Neuronal stem cell (in vitro differentiated cells): ENCODE measurements around the gene PTGES3.

Experiments
- DNase-seq: peaks from one replicate; pipeline ENCODE4 v3.0.0-alpha.2; 2013; ENCODE audit warnings: low spot score
- H2AFZ ChIP-seq: one replicate; pipeline ENCODE4 v1.6.1; 2013; ENCODE audit warnings: mild to moderate bottlenecking, low read length, inconsistent platforms
- H2AK5ac ChIP-seq: 2 replicates; pipeline ENCODE4 v1.6.1; 2013; ENCODE audit warnings: low read depth, mild to moderate bottlenecking, inconsistent platforms, low read length, moderate library complexity, mixed read lengths
- H2BK120ac ChIP-seq: 2 replicates; pipeline ENCODE4 v1.6.1; 2013; ENCODE audit warnings: low read depth, mild to moderate bottlenecking, inconsistent platforms, low read length, moderate library complexity, mixed read lengths
- H2BK12ac ChIP-seq: one replicate; pipeline ENCODE4 v1.6.1; 2013; ENCODE audit warnings: low read length, inconsistent platforms
- H2BK15ac ChIP-seq: 2 replicates; pipeline ENCODE4 v1.6.1; 2013; ENCODE audit warnings: mild to moderate bottlenecking, low read length, inconsistent platforms, mixed read lengths
- H2BK5ac ChIP-seq: one replicate; pipeline ENCODE4 v1.6.1; 2013; ENCODE audit warnings: inconsistent platforms, mild to moderate bottlenecking, low read length, moderate library complexity
- H3K14ac ChIP-seq: one replicate; pipeline ENCODE4 v1.6.1; 2013; ENCODE audit warnings: low read length, inconsistent platforms
- H3K18ac ChIP-seq: 2 replicates; pipeline ENCODE4 v1.6.1; 2013; ENCODE audit warnings: low read length, inconsistent platforms
- H3K23ac ChIP-seq: 2 replicates; pipeline ENCODE4 v1.6.1; 2013; ENCODE audit warnings: low read depth, mild to moderate bottlenecking, mixed read lengths, low read length, inconsistent platforms; ENCODE audit not compliant: poor library complexity
- H3K27ac ChIP-seq: replicated peaks from 3 replicates; pipeline ENCODE4 v1.5.1; 2013; ENCODE audit warnings: low read length, inconsistent platforms
- H3K27me3 ChIP-seq, 3 experiments: 2 replicates each; pipeline ENCODE4 v1.6.1; 2013; ENCODE audit warnings: low read length in 3 of 3, mild to moderate bottlenecking in 2 of 3, inconsistent platforms in 1 of 3, low read depth in 1 of 3, mixed read lengths in 1 of 3, moderate library complexity in 1 of 3; ENCODE audit not compliant: control insufficient read depth in 3 of 3, insufficient read depth in 3 of 3
- H3K36me3 ChIP-seq, 2 donors: replicated peaks in 1 of 2; 2 replicates each; pipeline ENCODE4 v1.6.1; 2013; ENCODE audit warnings: low read length in 2 of 2; ENCODE audit not compliant: control insufficient read depth in 2 of 2, insufficient read depth in 2 of 2
- H3K4ac ChIP-seq: 2 replicates; pipeline ENCODE4 v1.6.1; 2013; ENCODE audit warnings: inconsistent platforms, mild to moderate bottlenecking, low read length, moderate library complexity
- H3K4me1 ChIP-seq, 2 donors: 1 replicate in 1 of 2; 2 replicates in 1 of 2; pipeline ENCODE4 v1.6.1; 2013; ENCODE audit warnings: low read length in 2 of 2, low read depth in 1 of 2; ENCODE audit not compliant: control insufficient read depth in 2 of 2, insufficient read depth in 1 of 2
- H3K4me2 ChIP-seq: one replicate; pipeline ENCODE4 v1.6.1; 2013; ENCODE audit warnings: mild to moderate bottlenecking, low read length, inconsistent platforms; ENCODE audit not compliant: insufficient read depth, poor library complexity, severe bottlenecking
- H3K4me3 ChIP-seq, 2 donors: 2 replicates each; pipeline ENCODE4 v1.5.1; 2013; ENCODE audit warnings: low read length in 2 of 2, mild to moderate bottlenecking in 2 of 2, inconsistent platforms in 1 of 2, moderate library complexity in 1 of 2
- H3K79me1 ChIP-seq: one replicate; pipeline ENCODE4 v1.6.1; 2013; ENCODE audit warnings: low read depth, mild to moderate bottlenecking, inconsistent platforms, low read length, moderate library complexity
- H3K9ac ChIP-seq: one replicate; pipeline ENCODE4 v1.6.1; 2013; ENCODE audit warnings: mild to moderate bottlenecking, low read depth, low read length, inconsistent platforms; ENCODE audit not compliant: poor library complexity
- H3K9me3 ChIP-seq, 2 donors: replicated peaks in 1 of 2; 2 replicates each; pipeline versions ENCODE3 to v1.6.1; 2013; ENCODE audit warnings: low read length in 2 of 2, mild to moderate bottlenecking in 2 of 2, inconsistent platforms in 1 of 2, low read depth in 1 of 2, mixed read lengths in 1 of 2, moderate library complexity in 1 of 2; ENCODE audit not compliant: control insufficient read depth in 2 of 2, insufficient read depth in 1 of 2
- H4K8ac ChIP-seq: one replicate; pipeline ENCODE4 v1.6.1; 2013; ENCODE audit warnings: low read depth, mild to moderate bottlenecking, inconsistent platforms, low read length, moderate library complexity
- H4K91ac ChIP-seq: one replicate; pipeline ENCODE4 v1.6.1; 2013; ENCODE audit warnings: low read length, low read depth, mild to moderate bottlenecking, inconsistent platforms; ENCODE audit not compliant: poor library complexity
- WGBS, 2 donors: extraction: QIAGEN DNeasy Blood & Tissue Kit; methylation state at CpG; one replicate each; pipeline ENCODE4 v1.1.7; 2013; ENCODE audit warnings: missing lambda C conversion rate in 2 of 2, mixed read lengths in 1 of 2; ENCODE audit not compliant: insufficient read length in 2 of 2, insufficient replicate concordance in 1 of 2; ENCODE audit errors: extremely low coverage in 2 of 2; 5-methylcytosine and 5-hydroxymethylcytosine counted together

The PTGES3 gene

DNA sequence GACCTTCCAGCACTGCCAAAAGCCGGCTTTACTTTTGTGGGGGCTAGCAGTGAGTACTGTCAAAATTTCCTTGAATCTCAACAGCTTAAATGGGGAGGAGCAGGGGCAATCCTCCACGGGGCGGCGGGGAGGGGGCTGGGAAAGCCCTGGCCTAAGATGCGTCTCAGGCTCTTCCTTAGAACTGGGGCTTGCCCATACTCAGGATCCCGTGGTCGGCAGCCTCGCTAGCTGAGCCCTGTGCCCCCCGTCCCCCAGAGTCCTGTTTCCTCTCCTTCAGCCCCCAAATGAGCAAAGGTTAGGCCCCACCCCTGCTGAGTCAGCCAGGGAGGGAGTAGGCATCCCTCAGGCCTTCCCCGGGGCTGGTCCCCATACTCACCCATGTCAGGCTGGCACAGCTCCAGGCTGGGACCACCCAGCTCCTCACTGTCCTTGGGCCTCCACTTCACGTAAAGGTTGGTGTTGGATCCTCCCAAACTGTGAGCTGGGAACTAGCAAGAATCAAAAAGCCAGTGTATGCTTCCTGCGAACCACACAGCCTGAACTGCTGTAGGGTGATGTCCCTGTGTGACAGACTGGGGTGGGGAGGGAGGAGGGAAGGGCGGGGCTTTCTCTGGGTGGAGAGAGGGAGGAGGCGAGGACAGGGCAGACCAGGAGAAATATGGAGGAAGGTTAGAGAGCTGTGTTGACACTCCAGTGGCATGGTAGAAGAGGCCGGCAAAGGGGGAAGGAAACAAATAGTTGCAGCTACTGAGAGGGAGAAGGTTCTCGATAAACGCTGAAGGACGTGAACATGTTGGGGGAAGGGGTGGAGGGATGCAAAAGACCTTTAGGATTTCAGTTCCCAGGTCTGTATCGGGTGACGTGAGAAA, 52.0 kb downstream of the PTGES3 start:
- Histone ChIP-seq H2BK120ac (no peak overlapping the region), H3K27ac (peak overlapping the region; percentile 82), H3K4me3 (peak overlapping the region; percentile 67 to 84), H3K4ac (no peak overlapping the region), H2BK15ac (no peak overlapping the region), H4K8ac (no peak overlapping the region), H3K4me1 (peaks cover 24 to 35% of the 10 kb centered on the region in 2 donors), H3K14ac (no peak overlapping the region), H2AK5ac (no peak overlapping the region), H2AFZ (peak overlapping the region; percentile 86), H3K18ac (peak overlapping the region; percentile 78), H2BK5ac (peak overlapping the region; percentile 27), H3K9ac (peak overlapping the region; percentile 56), H3K79me1 (peaks cover 5% of the 10 kb centered on the region), H3K4me2 (peak overlapping the region; percentile 85), H3K27me3 (no peaks in the 10 kb centered on the region), H2BK12ac (no peak overlapping the region), H3K9me3 (no peaks in the 10 kb centered on the region), H3K23ac (peak overlapping the region; percentile 80), H4K91ac (no peak overlapping the region), H3K36me3 (peaks cover 17 to 38% of the 10 kb centered on the region in 2 donors)
- no peak for DNase-seq
- WGBS, 2 donors, result no CpG with 5 or more reads among the region's 20 CpGs

DNA sequence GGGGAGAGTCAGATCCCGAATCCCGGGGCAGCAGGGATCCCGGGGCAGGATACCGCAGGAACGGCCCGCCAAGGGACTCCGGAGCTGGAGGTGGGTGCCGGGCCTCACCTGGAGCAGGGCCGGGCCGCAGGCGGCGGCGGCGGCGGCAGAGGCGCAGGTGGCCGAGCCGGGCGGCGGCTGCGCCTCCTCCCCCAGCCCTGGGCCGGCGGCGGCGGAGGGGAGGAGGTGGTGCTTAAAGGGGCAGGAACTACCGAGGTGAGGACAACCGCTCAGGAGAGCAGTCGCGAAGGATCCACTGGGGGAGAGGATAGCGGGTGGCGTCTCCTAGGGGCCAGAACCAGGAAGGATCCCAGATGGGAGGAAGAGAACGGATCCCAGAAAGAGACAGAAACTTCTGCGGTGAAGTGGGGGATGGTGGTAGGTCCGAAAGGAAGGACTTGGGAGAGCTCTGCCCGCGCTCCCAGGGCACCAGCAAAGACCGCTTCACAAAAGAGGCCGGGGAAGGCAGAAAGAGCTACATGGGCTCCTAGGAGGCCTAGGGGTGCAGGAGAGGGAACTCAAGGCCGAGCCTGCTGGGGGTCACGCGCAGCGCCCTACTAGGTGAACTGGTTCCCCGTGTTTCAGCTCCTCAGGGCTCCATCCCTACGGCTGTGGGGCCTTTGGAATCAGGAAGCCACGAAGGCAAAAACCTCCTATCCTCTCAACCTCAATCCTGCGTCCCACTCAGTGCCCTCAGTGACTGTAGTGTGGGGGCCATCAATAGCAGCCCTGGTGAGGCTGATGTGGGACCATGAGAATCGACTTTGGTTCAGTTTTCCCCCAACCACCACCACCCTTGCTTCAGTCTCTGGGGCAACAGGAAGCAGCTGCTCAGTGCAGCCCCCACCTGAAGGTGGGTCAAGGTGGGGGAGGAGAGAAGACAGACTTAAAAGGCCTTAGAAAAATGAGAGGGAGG, 53.0 kb downstream of the PTGES3 start:
- H4K91ac ChIP-seq, result peak overlapping the region; percentile 17
- DNase-seq, result no peak
- H3K79me1 ChIP-seq, result peaks cover 5% of the 10 kb centered on the region
- peak overlapping the region; percentile 57 for H3K27ac ChIP-seq
- peak overlapping the region; percentile 84 for H3K18ac ChIP-seq
- no peaks in the 10 kb centered on the region for H3K9me3 ChIP-seq
- H3K27me3 ChIP-seq, result no peaks in the 10 kb centered on the region
- H3K4me1 ChIP-seq, result peaks cover 29 to 37% of the 10 kb centered on the region in 2 donors
- H2AK5ac ChIP-seq, result peak overlapping the region; percentile 68
- WGBS, 2 donors, result no CpG with 5 or more reads among the region's 47 CpGs
- no peak overlapping the region for H3K23ac ChIP-seq
- peak overlapping the region; percentile 86 for H2AFZ ChIP-seq
- peak overlapping the region; percentile 86 for H3K9ac ChIP-seq
- peak overlapping the region; percentile 75 for H2BK120ac ChIP-seq
- peak overlapping the region; percentile 7 for H2BK12ac ChIP-seq
- H2BK5ac ChIP-seq, result peak overlapping the region; percentile 96
- H3K36me3 ChIP-seq, result peaks cover 19 to 29% of the 10 kb centered on the region in 2 donors
- H2BK15ac ChIP-seq, result peak overlapping the region; percentile 53
- H3K4me2 ChIP-seq, result peak overlapping the region; percentile 85
- H4K8ac ChIP-seq, result no peak overlapping the region
- peak overlapping the region; percentile 28 for H3K14ac ChIP-seq
- no peak overlapping the region for H3K4ac ChIP-seq
- H3K4me3 ChIP-seq, result peak overlapping the region; percentile 67 to 84

- DNase-seq, result no peak
- no peak overlapping the region for H4K91ac ChIP-seq
- H3K4me1 ChIP-seq, result peaks cover 29 to 37% of the 10 kb centered on the region in 2 donors
- peak overlapping the region; percentile 86 for H3K9ac ChIP-seq
- H3K23ac ChIP-seq, result no peak overlapping the region
- H3K4ac ChIP-seq, result no peak overlapping the region
- H3K9me3 ChIP-seq, result no peaks in the 10 kb centered on the region
- peak overlapping the region; percentile 75 for H2BK120ac ChIP-seq
- H3K18ac ChIP-seq, result peak overlapping the region; percentile 84
- peaks cover 14 to 21% of the 10 kb centered on the region in 2 donors for H3K36me3 ChIP-seq
- H3K79me1 ChIP-seq, result peaks cover 8% of the 10 kb centered on the region
- no peak overlapping the region for H4K8ac ChIP-seq
- peak overlapping the region; percentile 34 for H2AK5ac ChIP-seq
- no peaks in the 10 kb centered on the region for H3K27me3 ChIP-seq
- no CpG with 5 or more reads among the region's 27 CpGs for WGBS, 2 donors
- H2AFZ ChIP-seq, result peak overlapping the region; percentile 86
- H3K4me3 ChIP-seq, result peak overlapping the region; percentile 67 to 84
- H3K4me2 ChIP-seq, result peak overlapping the region; percentile 85
- H2BK5ac ChIP-seq, result peak overlapping the region; percentile 96
- H3K27ac ChIP-seq, result peak overlapping the region; percentile 57
- H3K14ac ChIP-seq, result peak overlapping the region; percentile 28
- H2BK15ac ChIP-seq, result no peak overlapping the region
- no peak overlapping the region for H2BK12ac ChIP-seq
These were observed 53.7 kb downstream of the PTGES3 start for GRCh38 chr12:56634242-56634836.
